ENCODE results near the gene C4orf36. TPM values are rescaled to one million over a fixed set of nuclear protein-coding genes. Genes with fewer than 3 reads are reported as not detected.
A peak's percentile ranks its signal among the peaks of the same experiment; 100 is the strongest.

C4orf36 gene
- total RNA-seq, 1 experiment from 2014 or later, result 5.3 TPM

GRCh38 chr4:86895692-86896488 lies 3.7 kb upstream of the C4orf36 start:
- ChIA-PET POLR2A (ENCODE audit: low non-redundant PET) (no interaction called here), CTCF (no interaction called here)
- H3K4me3 ChIP-seq (ENCODE audit: low read depth, low read length, poor library complexity, severe bottlenecking), result no peak overlapping the region
- H3K9me3 ChIP-seq (ENCODE audit: low read depth, low read length, poor library complexity, severe bottlenecking), result no peaks in the 10 kb centered on the region
- no peaks in the 10 kb centered on the region for H3K27me3 ChIP-seq (replicated peaks; ENCODE audit: insufficient read depth, low read depth, low read length, poor library complexity)
- BruUV-seq (replicated peaks), result no TSS peak
- intact Hi-C loops (cut with micrococcal nuclease; ENCODE audit: unreplicated experiment), result loop anchor here (1.0 to 5.0 kb wide), 2 partner anchors 336 to 400 kb away; no protein-coding TSS in a partner anchor
- peaks cover 12% of the 10 kb centered on the region for H3K4me1 ChIP-seq (ENCODE audit: insufficient read depth, low read length, poor library complexity, severe bottlenecking)
- DNase-seq (ENCODE audit: low spot score), result peak; percentile 74
- H3K27ac ChIP-seq (ENCODE audit: low read depth, low read length, poor library complexity, severe bottlenecking), result no peak overlapping the region
- no peaks in the 10 kb centered on the region for H3K36me3 ChIP-seq (ENCODE audit: insufficient read depth, low read length, poor library complexity, severe bottlenecking)
- TF ChIP-seq EZH2 (IDR thresholded peaks at IDR 0.05; ENCODE audit: borderline replicate concordance, low read depth, low read length, poor library complexity, severe bottlenecking), result no peak
- peak; percentile 65 for TF ChIP-seq CTCF (conservative IDR thresholded peaks at IDR 0.05; ENCODE audit: low read depth, low read length)

DNA sequence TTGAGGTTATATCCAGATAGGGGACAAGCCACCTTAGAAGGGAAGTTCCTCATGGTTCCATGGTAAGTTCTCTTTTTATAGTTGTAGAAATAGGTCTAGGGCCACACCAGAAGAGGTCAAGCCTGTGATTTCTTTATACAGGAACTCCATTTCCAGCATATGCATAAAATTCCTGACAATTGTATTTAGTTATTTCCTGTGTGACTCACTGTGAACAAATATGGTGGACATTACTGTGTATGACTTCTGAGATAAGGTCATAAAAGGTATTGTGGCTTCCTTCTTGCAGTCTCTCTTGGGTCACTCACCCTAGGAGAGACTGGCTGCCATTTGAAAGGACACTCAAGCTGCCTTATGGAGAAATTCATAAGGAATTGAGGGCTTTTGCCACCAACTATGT lies 2.2 kb upstream of the C4orf36 start:
- POLR2A ChIA-PET (ENCODE audit: low non-redundant PET), result no interaction called here
- H3K27ac ChIP-seq (ENCODE audit: low read depth, low read length, poor library complexity, severe bottlenecking), result no peak overlapping the region
- H3K4me1 ChIP-seq (ENCODE audit: insufficient read depth, low read length, poor library complexity, severe bottlenecking), result peaks cover 17% of the 10 kb centered on the region
- CTCF ChIA-PET, result no interaction called here
- no peak overlapping the region for H3K4me3 ChIP-seq (ENCODE audit: low read depth, low read length, poor library complexity, severe bottlenecking)
- intact Hi-C loops (cut with micrococcal nuclease; ENCODE audit: unreplicated experiment), result loop anchor here (5.0 kb wide), 1 partner anchor 297 kb away; no protein-coding TSS in a partner anchor
- no peaks in the 10 kb centered on the region for H3K27me3 ChIP-seq (replicated peaks; ENCODE audit: insufficient read depth, low read depth, low read length, poor library complexity)
- no TSS peak for BruUV-seq (replicated peaks)
- no peak for DNase-seq (ENCODE audit: low spot score)
- H3K9me3 ChIP-seq (ENCODE audit: low read depth, low read length, poor library complexity, severe bottlenecking), result no peaks in the 10 kb centered on the region
- no peaks in the 10 kb centered on the region for H3K36me3 ChIP-seq (ENCODE audit: insufficient read depth, low read length, poor library complexity, severe bottlenecking)
- TF ChIP-seq CTCF (conservative IDR thresholded peaks at IDR 0.05; ENCODE audit: low read depth, low read length), result no peak
- TF ChIP-seq EZH2 (IDR thresholded peaks at IDR 0.05; ENCODE audit: borderline replicate concordance, low read depth, low read length, poor library complexity, severe bottlenecking), result no peak

GRCh38 chr4:86893136-86893535 lies 914 bp upstream of the C4orf36 start:
- ChIA-PET POLR2A (ENCODE audit: low non-redundant PET) (no interaction called here), CTCF (interaction anchor here (1.0 kb wide), 1 partner anchor 397 kb away, joined by 4 read pairs; no protein-coding TSS in a partner anchor)
- no peak for DNase-seq (ENCODE audit: low spot score)
- Histone ChIP-seq H3K27me3 (replicated peaks; ENCODE audit: insufficient read depth, low read depth, low read length, poor library complexity) (no peaks in the 10 kb centered on the region), H3K36me3 (ENCODE audit: insufficient read depth, low read length, poor library complexity, severe bottlenecking) (no peaks in the 10 kb centered on the region), H3K9me3 (ENCODE audit: low read depth, low read length, poor library complexity, severe bottlenecking) (no peaks in the 10 kb centered on the region), H3K27ac (ENCODE audit: low read depth, low read length, poor library complexity, severe bottlenecking) (peak overlapping the region; percentile 89), H3K4me1 (ENCODE audit: insufficient read depth, low read length, poor library complexity, severe bottlenecking) (peaks cover 17% of the 10 kb centered on the region), H3K4me3 (ENCODE audit: low read depth, low read length, poor library complexity, severe bottlenecking) (peak overlapping the region; percentile 60)
- TF ChIP-seq EZH2 (IDR thresholded peaks at IDR 0.05; ENCODE audit: borderline replicate concordance, low read depth, low read length, poor library complexity, severe bottlenecking) (no peak), CTCF (conservative IDR thresholded peaks at IDR 0.05; ENCODE audit: low read depth, low read length) (no peak)
- intact Hi-C loops (cut with micrococcal nuclease; ENCODE audit: unreplicated experiment), result loop anchor here (5.0 kb wide), 1 partner anchor 296 kb away; no protein-coding TSS in a partner anchor
- no TSS peak for BruUV-seq (replicated peaks)
